Sigmoid colon (tissue), 4 donors: ENCODE data around the gene NRG4.

Experiments
- EP300 ChIP-seq, 4 donors: sonication (generic); formaldehyde crosslinking; IDR thresholded peaks; one replicate each; pipeline ENCODE4 v1.6.1; 2017; ENCODE audit warnings: antibody characterized with exemption in 4 of 4
- POLR2A ChIP-seq, 2 donors: fragments of 450-650 bp; IDR thresholded peaks; one replicate each; pipeline ENCODE4 v1.6.1; 2016; ENCODE audit warnings: antibody characterized with exemption in 2 of 2, mild to moderate bottlenecking in 2 of 2, moderate library complexity in 2 of 2
- TF ChIP-seq, protein P1 (sequence below), 4 experiments: fragments of 450-650 bp in 3 of 4; fragments of 200-600 bp in 1 of 4; IDR thresholded peaks; one replicate each; pipeline ENCODE4 v1.5.1; 2016 to 2019; ENCODE audit warnings: antibody characterized with exemption in 4 of 4, mild to moderate bottlenecking in 3 of 4, moderate library complexity in 2 of 4

GRCh38 chr15:76061700-76062099 lies 49.5 kb upstream of the NRG4 start:
- TF ChIP-seq, protein P1, sequence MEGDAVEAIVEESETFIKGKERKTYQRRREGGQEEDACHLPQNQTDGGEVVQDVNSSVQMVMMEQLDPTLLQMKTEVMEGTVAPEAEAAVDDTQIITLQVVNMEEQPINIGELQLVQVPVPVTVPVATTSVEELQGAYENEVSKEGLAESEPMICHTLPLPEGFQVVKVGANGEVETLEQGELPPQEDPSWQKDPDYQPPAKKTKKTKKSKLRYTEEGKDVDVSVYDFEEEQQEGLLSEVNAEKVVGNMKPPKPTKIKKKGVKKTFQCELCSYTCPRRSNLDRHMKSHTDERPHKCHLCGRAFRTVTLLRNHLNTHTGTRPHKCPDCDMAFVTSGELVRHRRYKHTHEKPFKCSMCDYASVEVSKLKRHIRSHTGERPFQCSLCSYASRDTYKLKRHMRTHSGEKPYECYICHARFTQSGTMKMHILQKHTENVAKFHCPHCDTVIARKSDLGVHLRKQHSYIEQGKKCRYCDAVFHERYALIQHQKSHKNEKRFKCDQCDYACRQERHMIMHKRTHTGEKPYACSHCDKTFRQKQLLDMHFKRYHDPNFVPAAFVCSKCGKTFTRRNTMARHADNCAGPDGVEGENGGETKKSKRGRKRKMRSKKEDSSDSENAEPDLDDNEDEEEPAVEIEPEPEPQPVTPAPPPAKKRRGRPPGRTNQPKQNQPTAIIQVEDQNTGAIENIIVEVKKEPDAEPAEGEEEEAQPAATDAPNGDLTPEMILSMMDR (IDR thresholded peaks at IDR 0.05): no peak
- TF ChIP-seq EP300 (IDR thresholded peaks at IDR 0.05) (no peak), POLR2A (IDR thresholded peaks at IDR 0.05) (no peak)
